Stimulated activated CD8-positive, alpha-beta memory T cell treated with anti-CD3 and anti-CD28 coated beads, Interleukin-7, amount 100 ng/mL, for 4 hours (primary cell): ENCODE results near the gene TMEM239.
"Not testable (repeated sequence)": the region's sequence is repeated elsewhere in the genome, so short reads cannot be mapped to it uniquely, and the experiment has no call there.

Source experiments
- DNase-seq, 2 donors: peaks; one replicate each; pipeline ENCODE4 v3.0.0-alpha.2; 2020; ENCODE audit warnings: low read depth in 2 of 2

Gene TMEM239

GRCh38 chr20:2820896-2821869 is 5.0 kb downstream of the TMEM239 start:
- DNase-seq = no peak

- peak; percentile 14 to 25 for DNase-seq
Measured at GRCh38 chr20:2822073-2822472, 5.9 kb downstream of the TMEM239 start.

- DNase-seq = no peak
Measured at GRCh38 chr20:2825761-2826160, 9.6 kb downstream of the TMEM239 start.

- no peak for DNase-seq
Measured at GRCh38 chr20:2826655-2827054, 10.5 kb downstream of the TMEM239 start.

GRCh38 chr20:2829376-2829775 is 13.2 kb downstream of the TMEM239 start:
- DNase-seq = no peak

- DNase-seq = not testable (repeated sequence)
Measured at GRCh38 chr20:2831206-2831605, 15.0 kb downstream of the TMEM239 start.

- DNase-seq = no peak
Measured at GRCh38 chr20:2833761-2834160, 17.6 kb downstream of the TMEM239 start.

GRCh38 chr20:2834401-2835110 is 18.4 kb downstream of the TMEM239 start:
- no peak for DNase-seq

- DNase-seq = no peak
Measured at GRCh38 chr20:2835331-2835796, 19.2 kb downstream of the TMEM239 start.

GRCh38 chr20:2836035-2836434 is 19.9 kb downstream of the TMEM239 start:
- DNase-seq = no peak

GRCh38 chr20:2837221-2837960 is 21.2 kb downstream of the TMEM239 start:
- DNase-seq = no peak

GRCh38 chr20:2838170-2838797 is 22.1 kb downstream of the TMEM239 start:
- DNase-seq = no peak

- DNase-seq = no peak
Measured at GRCh38 chr20:2838847-2839671, 22.9 kb downstream of the TMEM239 start.

- no peak for DNase-seq
Measured at GRCh38 chr20:2839732-2840137, 23.6 kb downstream of the TMEM239 start.

- DNase-seq = peak; percentile 79 to 87
Measured at GRCh38 chr20:2840138-2840966, 24.2 kb downstream of the TMEM239 start, which contains the start of the genes PCED1A and VPS16. Gene PCED1A, minus strand, starts transcription at chr20:2840655. Its CDS starts 743 bp downstream, at chr20:2839912. Gene VPS16, plus strand, starts transcription at chr20:2840745. Its CDS starts 30 bp downstream, at chr20:2840775.

GRCh38 chr20:2840967-2841531 is 24.9 kb downstream of the TMEM239 start:
- DNase-seq = peak in 1 of 2 donors; percentile 6

- no peak for DNase-seq
Measured at GRCh38 chr20:2845607-2846006, 29.4 kb downstream of the TMEM239 start.

GRCh38 chr20:2846698-2847097 is 30.5 kb downstream of the TMEM239 start:
- no peak for DNase-seq

- no peak for DNase-seq
Measured at GRCh38 chr20:2847802-2848201, 31.6 kb downstream of the TMEM239 start.
